Measurements from ENCODE around the gene CDKL2.
"Not testable (repeated sequence)": the region's sequence is repeated elsewhere in the genome, so short reads cannot be mapped to it uniquely, and the experiment has no call there.

DNA sequence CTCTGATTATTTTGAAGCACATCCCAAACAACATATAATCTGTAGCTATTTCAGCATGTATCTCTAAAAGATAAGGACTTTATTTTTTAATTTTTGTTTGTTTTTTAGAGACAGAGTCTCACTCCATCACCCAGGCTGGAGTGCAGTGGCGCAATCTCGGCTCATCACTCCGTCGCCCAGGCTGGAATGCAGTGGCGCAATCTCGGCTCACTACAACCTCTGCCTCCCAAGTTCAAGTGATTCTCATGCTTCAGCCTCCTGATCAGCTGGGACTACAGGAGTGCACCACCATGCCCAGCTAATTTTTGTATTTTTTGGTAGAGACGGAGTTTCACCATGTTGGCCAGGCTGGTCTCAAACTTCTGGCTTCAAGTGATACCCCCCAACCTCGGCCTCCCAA is 86.1 kb downstream of the CDKL2 start:
- TF ChIP-seq, protein P1, sequence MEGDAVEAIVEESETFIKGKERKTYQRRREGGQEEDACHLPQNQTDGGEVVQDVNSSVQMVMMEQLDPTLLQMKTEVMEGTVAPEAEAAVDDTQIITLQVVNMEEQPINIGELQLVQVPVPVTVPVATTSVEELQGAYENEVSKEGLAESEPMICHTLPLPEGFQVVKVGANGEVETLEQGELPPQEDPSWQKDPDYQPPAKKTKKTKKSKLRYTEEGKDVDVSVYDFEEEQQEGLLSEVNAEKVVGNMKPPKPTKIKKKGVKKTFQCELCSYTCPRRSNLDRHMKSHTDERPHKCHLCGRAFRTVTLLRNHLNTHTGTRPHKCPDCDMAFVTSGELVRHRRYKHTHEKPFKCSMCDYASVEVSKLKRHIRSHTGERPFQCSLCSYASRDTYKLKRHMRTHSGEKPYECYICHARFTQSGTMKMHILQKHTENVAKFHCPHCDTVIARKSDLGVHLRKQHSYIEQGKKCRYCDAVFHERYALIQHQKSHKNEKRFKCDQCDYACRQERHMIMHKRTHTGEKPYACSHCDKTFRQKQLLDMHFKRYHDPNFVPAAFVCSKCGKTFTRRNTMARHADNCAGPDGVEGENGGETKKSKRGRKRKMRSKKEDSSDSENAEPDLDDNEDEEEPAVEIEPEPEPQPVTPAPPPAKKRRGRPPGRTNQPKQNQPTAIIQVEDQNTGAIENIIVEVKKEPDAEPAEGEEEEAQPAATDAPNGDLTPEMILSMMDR (IDR thresholded peaks at IDR 0.05; ENCODE audit: borderline replicate concordance, extremely low read depth, low read length, poor library complexity, severe bottlenecking), result not testable (repeated sequence)
- not testable (repeated sequence) for TF ChIP-seq EZH2 (IDR thresholded peaks at IDR 0.05; ENCODE audit: borderline replicate concordance, low read depth, low read length, severe bottlenecking)
